ENCODE measurements around the gene ELK3. TPM values are rescaled to one million over a fixed set of nuclear protein-coding genes. Genes with fewer than 3 reads are reported as not detected.

The ELK3 gene
- total and polyA plus RNA-seq, 2 of the 13 experiments (the other 11 are each of a cell fraction or from before 2014, with no cell fraction given), result 2.9 to 3.2 TPM

GRCh38 chr12:96156211-96156610, 38.0 kb upstream of the ELK3 start:
- ATAC-seq (no peak), DNase-seq (ENCODE audit: low spot score) (no peak), FAIRE-seq (no peak)
- Histone ChIP-seq H3K4me1 (ENCODE audit: insufficient read depth, low read length) (no peaks in the 10 kb centered on the region), H2AFZ (ENCODE audit: low read length) (no peak overlapping the region), H3K9ac (ENCODE audit: insufficient read depth, low read depth, low read length) (no peak overlapping the region), H3K4me3 (replicated peaks in 1 of 3; ENCODE audit: insufficient read depth in 1 of 3, low read depth in 2 of 3, low read length in 3 of 3) (no peak overlapping the region), H3K4me2 (ENCODE audit: low read depth, low read length) (no peak overlapping the region), H3K9me3 (ENCODE audit: low read length) (no peaks in the 10 kb centered on the region), H3K79me2 (ENCODE audit: insufficient read depth, low read length) (no peaks in the 10 kb centered on the region), H4K20me1 (ENCODE audit: insufficient read depth, low read length) (no peaks in the 10 kb centered on the region), H3K27me3 (ENCODE audit: control insufficient read depth in 1 of 2, insufficient read depth in 2 of 2, low read length in 2 of 2) (peaks cover 0 to 3% of the 10 kb centered on the region in 2 experiments; a peak in 1 of 5 replicates), H3K36me3 (replicated peaks in 1 of 2; ENCODE audit: control insufficient read depth in 1 of 2, insufficient read depth in 2 of 2, low read length in 2 of 2) (no peaks in the 10 kb centered on the region), H3K27ac (ENCODE audit: extremely low read length, insufficient read depth, low read length) (no peak overlapping the region)
- in situ Hi-C loops (cut with HindIII; ENCODE audit: extremely low pct_ligation_motif_present, low pct_unique_long_range_greater_than_20kb), result no loop called here
- BruUV-seq (replicated peaks), result no TSS peak
- POLR2A ChIA-PET, result no interaction called here
- CTCF ChIA-PET (ENCODE audit: low intra/inter-chr PET ratio, low total read pairs), result no interaction called here
- WGBS (ENCODE audit: low lambda C conversion rate), result 54% methylated on average over 3 of the region's 3 CpGs
- intact Hi-C loops (cut with micrococcal nuclease; ENCODE audit: unreplicated experiment), result no loop called here
- TF ChIP-seq TCF7 (IDR thresholded peaks at IDR 0.05; ENCODE audit: low read depth), result no peak
- no peak for TF ChIP-seq ZNF841 (CRISPR knock-in tag; IDR thresholded peaks at IDR 0.05; ENCODE audit: borderline replicate concordance)
- TF ChIP-seq DNMT3B (CRISPR knock-in tag; conservative IDR thresholded peaks at IDR 0.05), result no peak
- TF ChIP-seq ZNF724P (CRISPR knock-in tag; IDR thresholded peaks at IDR 0.05; ENCODE audit: borderline replicate concordance), result no peak
- no peak for TF ChIP-seq ZNF784 (CRISPR knock-in tag; IDR thresholded peaks at IDR 0.05; ENCODE audit: borderline replicate concordance)
- TF ChIP-seq ZNF282 (IDR thresholded peaks at IDR 0.05; ENCODE audit: partially characterized antibody), result no peak
- TF ChIP-seq ZBTB14 (CRISPR knock-in tag; IDR thresholded peaks at IDR 0.05), result no peak
- TF ChIP-seq HNF4G (IDR thresholded peaks at IDR 0.05; ENCODE audit: borderline replicate concordance, low read depth, low read length), result no peak
- no peak for TF ChIP-seq HNF4G (CRISPR knock-in tag; IDR thresholded peaks at IDR 0.05; ENCODE audit: borderline replicate concordance, low read depth)
- no peak for TF ChIP-seq ZNF512 (CRISPR knock-in tag; IDR thresholded peaks at IDR 0.05)
- no peak for TF ChIP-seq ZBTB4 (CRISPR knock-in tag; IDR thresholded peaks at IDR 0.05; ENCODE audit: borderline replicate concordance)
- no peak for TF ChIP-seq CEBPZ (IDR thresholded peaks at IDR 0.05; ENCODE audit: low read length)
- no peak for TF ChIP-seq NKX3-1 (CRISPR knock-in tag; IDR thresholded peaks at IDR 0.05)

All from HepG2 (cell line).